HepG2 (cell line): Measurements from ENCODE around the gene ANAPC16. TPM values are rescaled to one million over a fixed set of nuclear protein-coding genes. Genes with fewer than 3 reads are reported as not detected.
A peak's percentile ranks its signal among the peaks of the same experiment; 100 is the strongest.

Experiments
- AFF4 ChIP-seq: sonication (generic); formaldehyde crosslinking; IDR thresholded peaks from 2 replicates; pipeline ENCODE4 v1.4.0; 2020; ENCODE audit warnings: missing genetic modification reagents
- FOXK1 ChIP-seq: sonication (generic); formaldehyde crosslinking; IDR thresholded peaks from 2 replicates; pipeline ENCODE4 v1.4.0; 2020; ENCODE audit warnings: low read depth, missing genetic modification reagents, borderline replicate concordance
- FOXO1 ChIP-seq: sonication (generic); formaldehyde crosslinking; IDR thresholded peaks from 2 replicates; pipeline ENCODE4 v1.4.0; 2020; ENCODE audit warnings: missing genetic modification reagents
- GATA4 ChIP-seq: sonication (generic); IDR thresholded peaks from 2 replicates; pipeline ENCODE4 v1.6.1; 2016; ENCODE audit warnings: antibody characterized with exemption, low read depth, borderline replicate concordance
- HNF1B ChIP-seq: sonication (generic); formaldehyde crosslinking; IDR thresholded peaks from 2 replicates; pipeline ENCODE4 v1.5.1; 2020; ENCODE audit warnings: mild to moderate bottlenecking, moderate library complexity, missing genetic modification reagents
- RORA ChIP-seq: sonication (generic); formaldehyde crosslinking; IDR thresholded peaks from 2 replicates; pipeline ENCODE4 v1.5.0; 2020; ENCODE audit warnings: mild to moderate bottlenecking, missing genetic modification reagents, moderate library complexity
- TRIM24 ChIP-seq: sonication (generic); formaldehyde crosslinking; IDR thresholded peaks from 2 replicates; pipeline ENCODE4 v1.8.0; 2022; ENCODE audit warnings: mild to moderate bottlenecking, missing genetic modification reagents
- ZNF552 ChIP-seq: sonication (generic); formaldehyde crosslinking; IDR thresholded peaks from 2 replicates; pipeline ENCODE4 v1.9.0; 2022; ENCODE audit warnings: missing genetic modification reagents, mild to moderate bottlenecking, borderline replicate concordance
- ZNF703 ChIP-seq: sonication (generic); formaldehyde crosslinking; IDR thresholded peaks from 2 replicates; pipeline ENCODE4 v1.5.1; 2020; ENCODE audit warnings: missing genetic modification reagents, mild to moderate bottlenecking, moderate library complexity, borderline replicate concordance
- ZNF709 ChIP-seq: sonication (generic); formaldehyde crosslinking; IDR thresholded peaks from 2 replicates; pipeline ENCODE4 v1.5.0; 2020; ENCODE audit warnings: mild to moderate bottlenecking, missing genetic modification reagents
- ZNF737 ChIP-seq: sonication (generic); formaldehyde crosslinking; IDR thresholded peaks from 2 replicates; pipeline ENCODE4 v1.5.0; 2020; ENCODE audit warnings: missing genetic modification reagents, mild to moderate bottlenecking, borderline replicate concordance
- ZSCAN22 ChIP-seq: sonication (generic); formaldehyde crosslinking; IDR thresholded peaks from 2 replicates; pipeline ENCODE4 v1.4.0; 2020; ENCODE audit warnings: mild to moderate bottlenecking, missing genetic modification reagents
- polyA plus RNA-seq, 8 experiments: library from polyadenylated mRNA; depleted of rRNA in 3 of 8; stranded (reverse) in 7 of 8; unstranded in 1 of 8; fragments of >200 nt; fragmentation: Illumina TruSeq in 4 of 8; extraction: Trizol in 4 of 8; gene quantifications; 2 replicates each; pipeline versions ENCODE4 v1.2.1 to v1.2.3, GENCODE V29; 2011 to 2016; ENCODE audit warnings: low read depth in 4 of 8, missing spikeins in 1 of 8, mixed read lengths in 1 of 8; ENCODE audit not compliant: insufficient read depth in 1 of 8
- total RNA-seq, 5 experiments: library from RNA; depleted of rRNA; stranded (reverse); fragments of >200 nt; fragmentation: Illumina TruSeq; extraction: Trizol; gene quantifications; 2 replicates each; pipeline ENCODE4 v1.2.3, GENCODE V29; 2016; ENCODE audit warnings: low read depth in 1 of 5
- TF ChIP-seq, protein P1 (sequence below): sonication (generic); formaldehyde crosslinking; conservative IDR thresholded peaks from 2 replicates; pipeline ENCODE4 v1.8.0; 2022; ENCODE audit warnings: low read depth, missing genetic modification reagents
- TF ChIP-seq, protein P2 (sequence below): sonication (generic); formaldehyde crosslinking; IDR thresholded peaks from 2 replicates; pipeline ENCODE4 v1.4.0; 2020; ENCODE audit warnings: missing genetic modification reagents, mild to moderate bottlenecking, borderline replicate concordance
- TF ChIP-seq, protein P3 (sequence below): sonication (generic); formaldehyde crosslinking; IDR thresholded peaks from 2 replicates; pipeline ENCODE4 v1.4.0; 2020; ENCODE audit warnings: missing genetic modification reagents

Gene ANAPC16
- total and polyA plus RNA-seq, 2 of the 13 experiments (the other 11 are each of a cell fraction or from before 2014, with no cell fraction given), result 74.8 to 89.4 TPM

DNA sequence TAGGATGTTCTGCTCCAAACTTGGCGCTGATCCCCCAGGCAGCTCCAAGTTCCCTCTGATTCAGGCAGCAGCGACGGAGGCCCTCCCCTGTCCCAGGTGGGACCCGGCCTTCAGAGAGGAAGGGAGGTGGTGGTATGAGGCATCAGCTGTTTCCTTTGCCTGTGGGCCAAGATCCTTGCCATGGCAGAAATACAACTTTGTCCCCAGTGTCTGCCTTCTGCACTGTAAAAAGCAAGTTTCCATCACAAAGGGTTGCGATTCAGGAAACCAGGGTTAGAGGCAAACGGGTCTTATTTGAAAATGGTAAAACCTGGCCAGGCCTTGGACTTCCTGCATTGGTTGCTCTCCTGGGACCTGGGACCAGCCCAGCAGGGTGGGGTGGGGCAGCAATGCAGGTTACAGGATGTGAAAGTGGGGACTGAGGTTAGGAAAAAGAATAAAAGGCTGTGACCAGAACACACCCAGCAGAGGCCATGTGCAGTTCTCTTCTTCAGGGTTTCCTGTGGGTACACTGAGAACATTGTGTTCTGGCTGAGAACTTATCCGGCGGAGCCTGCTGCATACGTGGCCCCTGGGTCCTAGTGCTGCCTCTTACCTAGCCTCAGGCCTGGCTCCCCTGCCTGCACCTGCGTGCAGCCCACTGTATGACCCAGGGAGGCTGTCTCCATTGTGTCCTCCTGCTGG, 32.8 kb downstream of the ANAPC16 start (continued):
- TF ChIP-seq AFF4 (CRISPR knock-in tag) (0 out of 2 replicates have a peak, but pooled peaks have one; percentile 60), TRIM24 (CRISPR knock-in tag) (no peak), ZSCAN22 (CRISPR knock-in tag) (no peak), ZNF703 (CRISPR knock-in tag) (no peak), GATA4 (0 out of 2 replicates have a peak, but pooled peaks have one; percentile 53), HNF1B (CRISPR knock-in tag) (peak; percentile 69), ZNF552 (CRISPR knock-in tag) (no peak), FOXK1 (peak; percentile 18; the same call in 1 of the 2 replicates), ZNF709 (CRISPR knock-in tag) (no peak), ZNF737 (CRISPR knock-in tag) (no peak), FOXO1 (0 out of 2 replicates have a peak, but pooled peaks have one; percentile 19), RORA (CRISPR knock-in tag) (no peak)
- TF ChIP-seq, protein P1, sequence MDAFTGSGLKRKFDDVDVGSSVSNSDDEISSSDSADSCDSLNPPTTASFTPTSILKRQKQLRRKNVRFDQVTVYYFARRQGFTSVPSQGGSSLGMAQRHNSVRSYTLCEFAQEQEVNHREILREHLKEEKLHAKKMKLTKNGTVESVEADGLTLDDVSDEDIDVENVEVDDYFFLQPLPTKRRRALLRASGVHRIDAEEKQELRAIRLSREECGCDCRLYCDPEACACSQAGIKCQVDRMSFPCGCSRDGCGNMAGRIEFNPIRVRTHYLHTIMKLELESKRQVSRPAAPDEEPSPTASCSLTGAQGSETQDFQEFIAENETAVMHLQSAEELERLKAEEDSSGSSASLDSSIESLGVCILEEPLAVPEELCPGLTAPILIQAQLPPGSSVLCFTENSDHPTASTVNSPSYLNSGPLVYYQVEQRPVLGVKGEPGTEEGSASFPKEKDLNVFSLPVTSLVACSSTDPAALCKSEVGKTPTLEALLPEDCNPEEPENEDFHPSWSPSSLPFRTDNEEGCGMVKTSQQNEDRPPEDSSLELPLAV (CRISPR knock-in tag), result no peak
- TF ChIP-seq, protein P2, sequence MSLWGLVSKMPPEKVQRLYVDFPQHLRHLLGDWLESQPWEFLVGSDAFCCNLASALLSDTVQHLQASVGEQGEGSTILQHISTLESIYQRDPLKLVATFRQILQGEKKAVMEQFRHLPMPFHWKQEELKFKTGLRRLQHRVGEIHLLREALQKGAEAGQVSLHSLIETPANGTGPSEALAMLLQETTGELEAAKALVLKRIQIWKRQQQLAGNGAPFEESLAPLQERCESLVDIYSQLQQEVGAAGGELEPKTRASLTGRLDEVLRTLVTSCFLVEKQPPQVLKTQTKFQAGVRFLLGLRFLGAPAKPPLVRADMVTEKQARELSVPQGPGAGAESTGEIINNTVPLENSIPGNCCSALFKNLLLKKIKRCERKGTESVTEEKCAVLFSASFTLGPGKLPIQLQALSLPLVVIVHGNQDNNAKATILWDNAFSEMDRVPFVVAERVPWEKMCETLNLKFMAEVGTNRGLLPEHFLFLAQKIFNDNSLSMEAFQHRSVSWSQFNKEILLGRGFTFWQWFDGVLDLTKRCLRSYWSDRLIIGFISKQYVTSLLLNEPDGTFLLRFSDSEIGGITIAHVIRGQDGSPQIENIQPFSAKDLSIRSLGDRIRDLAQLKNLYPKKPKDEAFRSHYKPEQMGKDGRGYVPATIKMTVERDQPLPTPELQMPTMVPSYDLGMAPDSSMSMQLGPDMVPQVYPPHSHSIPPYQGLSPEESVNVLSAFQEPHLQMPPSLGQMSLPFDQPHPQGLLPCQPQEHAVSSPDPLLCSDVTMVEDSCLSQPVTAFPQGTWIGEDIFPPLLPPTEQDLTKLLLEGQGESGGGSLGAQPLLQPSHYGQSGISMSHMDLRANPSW (CRISPR knock-in tag), result 0 out of 2 replicates have a peak, but pooled peaks have one; percentile 52
- TF ChIP-seq, protein P3, sequence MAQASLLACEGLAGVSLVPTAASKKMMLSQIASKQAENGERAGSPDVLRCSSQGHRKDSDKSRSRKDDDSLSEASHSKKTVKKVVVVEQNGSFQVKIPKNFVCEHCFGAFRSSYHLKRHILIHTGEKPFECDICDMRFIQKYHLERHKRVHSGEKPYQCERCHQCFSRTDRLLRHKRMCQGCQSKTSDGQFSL (CRISPR knock-in tag), result 0 out of 2 replicates have a peak, but pooled peaks have one; percentile 17
